Stimulated activated CD4-positive, alpha-beta T cell treated with anti-CD3 and anti-CD28 coated beads, Interleukin-1b, Interleukin-23, amount 100 ng/mL, for 48 hours (primary cell): ENCODE results near the gene KRT79.

Experiments used
- DNase-seq: peaks from one replicate; pipeline ENCODE4 v3.0.0-alpha.2; 2020

Gene KRT79

DNA sequence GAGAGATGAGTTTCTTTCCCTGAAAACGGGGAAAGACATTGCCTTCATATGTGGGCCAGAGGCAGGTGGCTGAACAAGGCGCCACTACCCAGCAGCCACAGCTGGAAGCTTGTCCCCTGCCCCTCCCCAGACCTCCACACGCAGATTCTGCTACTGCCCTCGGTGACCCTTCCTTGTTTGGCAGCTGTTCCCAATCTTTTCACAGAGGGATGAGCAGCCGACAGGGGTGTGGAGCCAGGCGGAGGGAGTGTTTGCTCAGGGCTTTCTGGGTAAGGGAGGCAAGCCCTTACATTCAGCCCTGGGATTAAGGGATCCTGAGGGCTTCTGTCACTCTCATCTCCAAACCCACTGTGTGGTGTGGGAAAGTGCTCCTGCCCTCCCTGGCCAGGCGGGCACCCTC lies 15.7 kb downstream of the KRT79 start:
- DNase-seq = no peak

DNA sequence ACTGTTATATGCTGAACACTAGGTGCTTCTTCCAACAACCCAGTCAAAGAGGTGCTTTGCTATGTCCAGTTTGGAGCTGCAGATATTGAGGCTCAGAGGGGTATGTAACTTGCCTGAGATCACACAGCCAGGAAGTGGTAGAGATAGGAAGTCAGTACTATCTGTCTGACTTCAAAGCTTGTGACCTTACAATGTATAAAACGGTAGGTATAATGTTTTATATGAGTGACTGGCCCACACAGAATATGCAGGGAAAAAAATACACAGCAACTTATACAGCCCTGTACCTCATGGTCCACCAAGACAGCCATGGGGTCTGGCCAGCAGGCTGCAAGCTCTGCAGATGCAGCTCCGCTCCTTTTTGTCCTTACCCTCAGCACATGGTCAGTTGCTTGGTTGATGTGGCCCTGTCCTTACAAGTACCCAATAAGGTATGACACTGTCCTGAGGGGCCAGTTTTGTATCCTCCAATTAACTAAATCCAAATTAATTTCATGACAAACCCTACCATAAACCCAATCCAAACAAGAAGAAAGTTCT lies 16.3 kb downstream of the KRT79 start:
- no peak for DNase-seq

DNA sequence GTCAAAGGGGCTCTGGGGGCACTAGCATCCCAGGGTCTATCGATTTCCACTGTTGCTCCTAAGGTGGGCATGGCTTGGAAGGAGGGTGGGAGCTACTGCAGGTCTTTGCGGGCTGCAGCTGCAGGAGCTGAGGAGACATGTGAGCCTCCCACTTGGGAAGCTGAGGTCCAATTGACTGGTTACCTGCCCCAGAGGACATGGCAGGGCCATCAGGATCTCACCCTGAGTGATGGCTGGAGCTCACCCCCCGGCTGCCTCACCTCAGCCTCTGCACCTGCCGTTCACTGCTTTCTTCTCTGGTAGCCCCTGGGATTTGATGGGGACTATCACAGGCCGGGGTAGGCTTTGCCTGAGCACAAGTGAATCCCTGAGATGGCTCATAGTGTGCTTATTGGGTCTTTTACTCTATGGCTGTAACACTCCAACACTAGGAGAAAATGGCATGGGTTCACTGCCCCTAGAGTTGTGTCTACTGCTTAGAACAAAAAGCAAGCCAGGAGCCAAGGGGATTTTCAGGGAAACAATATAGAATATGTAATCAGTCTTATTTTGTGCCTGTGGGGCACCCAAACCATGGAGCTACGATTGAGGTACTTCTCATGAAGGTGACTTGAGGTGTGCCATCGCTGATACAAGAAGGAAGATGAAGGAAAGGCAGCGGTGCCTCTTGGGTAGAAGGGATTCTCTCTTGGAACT lies 17.0 kb downstream of the KRT79 start:
- DNase-seq = no peak

DNA sequence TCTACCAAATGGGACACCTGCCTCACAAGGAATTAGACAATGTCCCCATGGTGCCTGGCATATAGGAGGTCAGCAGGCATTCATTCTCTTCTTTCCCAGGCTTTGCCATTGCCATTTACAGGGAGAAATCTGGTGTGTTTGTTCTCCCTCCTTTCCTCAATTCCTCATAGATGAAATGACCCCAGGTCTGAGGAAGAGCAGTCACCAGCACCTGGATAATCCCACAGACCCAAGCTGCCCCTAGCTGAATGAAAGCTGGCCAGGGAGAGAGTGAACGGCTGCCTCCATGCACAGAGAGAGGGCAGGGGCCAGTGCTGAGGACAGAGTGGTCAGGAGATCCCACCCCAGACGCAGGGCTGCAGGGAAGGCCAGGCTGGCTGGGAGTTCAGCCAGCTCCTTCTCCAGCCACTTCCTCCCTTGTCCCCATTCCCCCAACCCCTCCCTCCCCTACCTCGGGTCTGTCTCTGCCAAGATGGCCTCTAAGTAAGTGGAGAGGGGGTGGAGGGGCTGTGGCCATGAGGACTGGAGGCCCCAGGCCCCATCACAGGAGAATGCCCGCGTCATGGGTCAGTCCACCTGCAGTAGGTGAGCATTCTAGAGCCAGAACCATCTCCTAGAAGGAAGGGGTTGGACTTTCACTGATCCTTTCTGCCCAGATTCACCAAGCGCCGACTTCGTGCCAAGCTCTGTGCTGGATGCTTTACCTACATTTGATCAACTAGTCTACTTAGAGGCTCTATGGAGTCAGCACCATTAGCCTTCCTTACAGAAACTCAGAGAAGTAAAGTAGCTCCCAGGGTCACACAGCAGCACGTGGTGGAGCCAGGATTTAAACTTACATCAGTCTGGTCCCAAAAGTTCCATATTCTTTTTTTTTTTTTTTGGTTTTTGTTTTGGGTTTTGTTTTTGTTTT lies 18.2 kb downstream of the KRT79 start:
- no peak for DNase-seq

DNA sequence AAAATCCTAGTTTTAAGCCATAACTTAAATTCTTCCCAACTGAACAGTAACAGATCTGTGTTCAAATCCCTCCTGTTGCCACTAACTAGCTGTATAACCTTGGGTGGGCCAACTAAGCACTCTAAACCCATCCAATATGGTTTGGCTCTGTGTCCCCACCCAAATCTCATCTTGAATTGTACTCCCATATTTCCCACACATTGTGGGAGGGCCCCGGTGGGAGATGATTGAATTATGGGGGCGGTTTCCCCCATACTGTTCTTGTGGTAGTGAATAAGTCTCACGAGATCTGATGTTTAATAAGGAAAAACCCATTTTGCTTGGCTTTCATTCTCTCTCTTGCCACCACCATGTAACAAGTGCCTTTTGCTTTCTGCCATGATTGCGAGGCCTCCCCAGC lies 18.9 kb downstream of the KRT79 start:
- DNase-seq = no peak

DNA sequence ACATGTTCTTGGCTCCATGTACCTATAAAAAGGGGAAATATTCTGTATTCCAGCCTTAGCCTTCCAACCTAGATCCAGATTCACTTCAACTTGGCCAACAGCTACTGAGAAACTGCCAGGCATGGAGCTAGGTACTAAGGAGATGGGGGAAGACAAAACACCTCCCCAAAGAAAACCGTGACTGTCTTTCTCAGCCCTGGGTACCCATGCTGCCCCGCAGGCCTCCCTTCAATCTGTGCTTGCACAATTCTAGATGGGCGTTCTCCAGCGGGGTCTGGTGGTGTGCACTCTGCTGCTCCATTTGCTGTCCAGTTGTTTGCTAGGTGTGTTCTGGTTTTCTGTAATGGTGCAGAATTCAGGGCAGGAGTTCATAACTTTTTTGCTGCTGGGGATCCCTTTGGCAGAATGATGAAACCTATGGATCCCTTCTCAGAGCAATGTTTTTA lies 19.4 kb downstream of the KRT79 start:
- DNase-seq = no peak

DNA sequence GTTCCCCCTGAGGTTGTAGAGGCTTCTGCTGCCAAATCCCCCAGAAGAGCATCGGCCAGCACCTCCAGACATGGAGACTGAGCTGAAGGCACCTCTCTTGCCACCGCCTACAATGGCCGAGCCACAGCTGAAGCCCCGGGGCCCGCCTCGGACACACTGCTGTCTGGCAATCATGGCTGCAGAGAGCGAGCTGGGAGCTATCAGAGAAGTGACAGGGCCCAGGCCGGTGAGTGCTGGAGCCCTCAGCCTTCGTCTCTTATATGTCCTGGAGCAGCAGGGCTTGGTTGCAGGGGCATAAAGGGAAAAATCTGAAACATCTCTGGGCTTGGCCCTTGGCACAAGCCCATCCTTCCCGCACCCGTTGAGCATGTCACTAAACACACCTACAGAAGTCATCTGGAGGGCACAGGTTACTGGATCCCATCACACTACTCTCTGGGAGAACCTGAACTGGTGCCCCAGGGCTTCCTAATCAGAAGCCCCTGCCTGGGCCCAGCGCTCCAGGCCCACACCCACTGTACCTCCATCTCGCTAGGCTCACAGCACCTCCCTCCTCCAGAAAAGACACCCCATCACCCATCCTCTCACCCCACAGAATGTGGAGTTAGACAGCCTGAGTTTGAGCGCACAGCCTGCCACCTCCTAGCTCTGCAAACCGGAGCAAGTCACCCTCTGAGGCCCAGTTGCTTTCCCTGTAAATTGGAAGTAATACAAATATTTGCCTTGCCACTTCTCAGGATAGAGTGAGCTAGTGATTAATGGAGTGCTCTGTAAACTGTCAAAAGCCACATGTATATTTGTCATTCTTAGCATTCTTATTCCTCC lies 20.0 kb downstream of the KRT79 start, which contains the start of gene KRT4:
Gene KRT4 (minus strand): TSS at position 232 of the 825 bp plus-strand sequence. CDS start 58 bp downstream, at position 174.
- no peak for DNase-seq

DNA sequence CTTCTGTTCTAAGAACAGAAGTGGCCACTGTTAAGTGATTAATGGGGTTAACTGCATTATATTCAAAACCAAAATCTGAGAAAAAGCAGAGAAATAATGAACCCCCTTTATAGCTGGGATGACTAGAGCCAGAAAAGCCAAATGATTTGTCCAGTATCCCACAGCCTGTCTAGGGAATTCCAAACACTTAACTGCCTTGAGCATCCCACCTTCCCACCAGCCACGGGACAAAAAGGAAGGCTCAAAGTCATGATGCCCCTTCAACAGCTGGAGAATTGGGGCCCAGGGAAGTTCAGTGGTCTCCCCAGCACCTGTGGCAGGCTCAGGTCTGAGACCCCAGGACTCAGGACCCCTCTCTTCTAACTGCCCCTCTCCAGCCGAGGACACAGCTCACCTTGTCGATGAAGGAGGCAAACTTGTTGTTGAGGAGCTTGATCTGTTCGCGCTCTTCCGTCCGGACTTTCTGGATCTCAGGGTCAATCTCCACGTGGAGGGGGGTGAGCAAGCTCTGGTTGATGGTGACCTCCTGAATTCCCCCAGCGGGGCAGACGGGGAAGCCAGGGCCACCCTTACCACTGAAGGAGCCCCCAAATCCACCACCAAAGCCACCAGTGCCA lies 20.8 kb downstream of the KRT79 start:
- DNase-seq = no peak

DNA sequence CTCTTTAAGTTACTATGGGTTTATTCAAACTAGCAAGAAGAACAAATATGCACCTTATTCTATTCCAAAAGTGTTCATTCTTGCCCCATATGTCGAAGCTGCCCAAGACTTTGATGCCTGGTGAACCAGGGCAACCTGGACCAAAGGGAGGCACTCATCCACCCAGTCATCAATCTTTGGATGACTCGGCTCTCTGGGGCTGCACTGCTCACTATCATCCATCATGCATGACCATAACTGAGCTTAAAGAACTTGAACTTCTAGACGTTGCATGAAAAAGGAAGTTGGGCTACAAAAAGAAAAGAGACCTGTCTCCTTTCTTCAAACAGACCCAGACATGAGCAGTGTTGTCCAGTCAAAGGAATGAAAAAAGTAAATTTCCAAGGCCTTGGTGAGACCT lies 21.4 kb downstream of the KRT79 start:
- no peak for DNase-seq

DNA sequence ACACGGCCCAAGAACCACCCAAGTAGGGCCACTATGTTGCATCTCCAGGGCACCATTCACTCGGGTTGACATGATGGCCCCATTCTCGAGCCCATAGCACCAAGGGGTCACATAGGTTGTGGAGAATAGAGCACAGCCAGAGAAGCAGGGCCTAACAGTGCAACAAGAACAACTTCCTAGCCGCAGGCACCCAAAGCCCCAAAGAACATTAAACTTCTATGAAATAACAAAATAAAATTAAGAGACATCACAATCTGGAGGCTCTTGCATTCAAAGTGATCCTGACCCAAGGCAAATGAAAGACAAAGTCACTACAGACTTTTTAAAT lies 22.1 kb downstream of the KRT79 start:
- no peak for DNase-seq

DNA sequence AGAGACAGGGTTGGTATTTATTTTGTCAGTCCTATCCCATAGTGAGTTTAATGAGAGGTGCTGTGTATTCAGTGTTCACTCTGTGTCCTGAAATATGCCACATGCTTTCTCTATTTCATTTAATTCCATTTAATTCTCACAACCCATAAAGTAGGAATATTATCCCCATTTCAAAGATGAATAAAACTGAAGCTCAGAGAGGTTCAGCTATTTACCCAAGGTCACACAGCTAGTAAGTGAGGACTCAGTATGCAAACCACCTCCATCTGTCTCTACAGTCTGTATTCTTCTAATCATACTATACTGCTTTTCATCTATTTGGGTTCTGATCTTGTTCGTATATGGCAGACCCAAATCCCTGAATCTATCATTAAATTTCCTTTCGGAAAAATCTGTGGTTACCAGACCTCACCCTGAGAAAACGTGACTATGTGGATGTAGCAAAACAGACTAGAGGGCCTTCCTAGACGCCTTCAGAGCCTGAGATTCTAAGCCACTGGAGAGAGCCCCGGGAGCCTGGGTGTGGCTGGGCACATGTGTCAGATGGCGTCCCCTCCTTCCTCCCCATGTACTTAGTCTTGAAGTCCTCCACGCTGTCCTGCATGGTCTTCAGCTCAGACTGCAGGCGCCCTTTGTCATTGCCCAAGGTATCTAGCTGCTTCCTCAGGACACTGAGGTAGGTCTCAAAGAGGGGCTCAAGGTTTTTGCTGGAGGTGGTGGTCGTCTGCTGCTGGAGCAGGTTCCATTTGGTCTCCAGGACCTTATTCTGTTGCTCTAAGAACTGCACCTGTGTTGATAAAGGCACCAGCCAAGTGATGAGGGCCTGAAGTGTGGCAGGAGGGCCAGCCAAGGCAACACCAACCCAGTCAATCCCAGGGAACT lies 22.7 kb downstream of the KRT79 start:
- DNase-seq = no peak

DNA sequence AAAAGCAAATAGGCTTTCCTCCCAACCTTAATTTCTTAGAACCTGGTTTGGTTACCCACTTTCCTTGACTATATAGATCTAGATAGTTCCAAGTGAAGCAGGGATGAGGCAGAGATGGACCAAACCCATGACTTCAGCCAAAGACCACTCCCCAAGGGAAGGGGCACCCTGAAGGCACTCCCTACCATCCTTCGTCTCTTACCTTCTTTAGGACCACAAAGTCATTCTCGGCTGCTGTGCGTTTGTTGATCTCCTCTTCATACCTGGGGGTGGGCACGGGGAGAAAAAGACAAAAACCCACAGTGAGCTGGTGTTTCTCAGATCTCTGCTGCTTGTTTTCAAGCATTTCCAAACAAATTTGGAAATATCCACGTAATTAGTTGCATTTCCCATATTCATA lies 23.6 kb downstream of the KRT79 start:
- DNase-seq = no peak

DNA sequence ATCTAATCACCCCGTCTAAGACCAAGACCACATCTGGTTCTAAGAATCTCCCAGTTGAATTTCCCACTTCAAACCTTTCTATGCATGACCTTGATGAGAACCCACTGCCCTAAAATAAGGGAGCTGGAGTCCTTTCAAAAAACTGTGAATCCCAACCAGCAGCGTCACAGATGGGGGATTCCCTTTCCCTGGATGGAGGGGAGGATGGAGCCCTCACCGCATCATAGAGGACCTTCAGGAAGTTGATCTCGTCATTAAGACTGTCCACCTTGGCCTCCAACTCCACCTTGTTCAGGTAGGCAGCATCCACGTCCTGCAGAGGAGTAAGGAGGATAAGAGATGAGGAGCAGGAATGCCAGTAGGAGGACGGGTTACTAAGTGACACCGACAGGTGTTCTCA lies 24.9 kb downstream of the KRT79 start:
- no peak for DNase-seq

DNA sequence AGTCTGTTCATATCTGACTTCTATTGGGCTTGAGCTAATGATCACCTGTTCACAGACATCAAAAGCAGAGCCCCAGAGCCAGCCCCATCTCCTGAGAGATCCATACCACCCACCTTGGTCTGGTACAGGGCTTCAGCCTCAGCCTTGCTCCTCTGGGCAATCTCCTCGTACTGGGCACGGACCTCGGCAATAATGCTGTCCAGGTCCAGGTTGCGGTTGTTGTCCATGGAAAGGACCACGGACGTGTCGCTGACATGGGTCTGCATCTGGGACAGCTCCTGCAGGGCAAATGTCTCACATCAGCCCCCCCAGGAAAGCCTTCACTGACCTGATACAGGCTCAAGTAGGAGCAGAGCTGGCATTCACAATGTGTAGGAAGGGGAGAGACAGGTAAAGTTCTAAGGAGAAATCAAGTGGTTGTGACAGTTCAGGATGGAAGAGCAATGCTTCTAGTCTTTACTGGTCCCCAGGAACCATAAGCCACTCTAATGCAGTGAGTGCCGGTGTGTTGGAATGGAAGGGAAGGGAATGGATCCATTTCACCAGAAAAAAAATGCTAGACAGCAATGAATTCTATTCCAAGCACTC lies 25.4 kb downstream of the KRT79 start:
- no peak for DNase-seq

DNA sequence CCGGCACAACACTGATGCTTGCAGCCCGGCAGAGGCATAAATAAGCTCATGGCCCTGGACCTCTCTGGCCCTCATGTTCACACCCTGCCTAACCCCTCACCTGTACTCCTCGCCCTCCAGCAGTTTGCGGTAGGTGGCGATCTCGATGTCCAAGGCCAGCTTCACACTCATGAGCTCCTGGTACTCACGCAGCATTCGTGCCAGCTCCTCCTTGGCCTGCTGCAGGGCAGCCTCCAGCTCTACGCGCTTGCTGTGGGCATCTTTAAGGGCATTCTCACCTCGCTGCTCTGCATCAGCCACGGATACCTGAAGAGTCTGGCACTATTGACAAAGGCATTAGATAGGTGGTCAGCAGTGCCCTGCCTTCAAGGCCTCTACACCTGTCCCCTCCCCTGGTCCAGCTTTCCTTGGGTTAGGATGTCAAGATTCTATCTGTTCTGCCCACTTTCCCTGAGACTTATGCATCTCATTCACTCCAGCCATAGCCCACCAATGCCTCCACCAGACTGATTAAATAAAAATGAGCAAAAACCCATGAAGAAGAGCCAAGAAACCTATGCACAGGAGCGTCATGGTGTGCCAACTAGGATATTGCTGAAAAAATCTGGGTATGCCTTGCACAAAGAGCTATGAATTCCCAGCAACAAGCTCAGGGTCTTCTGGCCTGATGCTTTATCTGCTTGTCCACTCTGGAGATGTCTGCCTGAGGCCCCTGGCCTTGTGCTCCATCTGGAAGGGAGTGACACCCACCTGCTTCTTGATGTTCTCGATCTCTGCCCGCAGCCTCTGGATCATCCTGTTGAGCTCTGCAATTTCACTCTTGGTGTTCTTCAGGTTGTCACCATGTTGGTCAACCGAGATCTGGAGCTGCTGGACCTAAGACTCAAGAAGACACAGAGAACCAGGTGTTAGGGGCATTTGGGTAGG lies 26.3 kb downstream of the KRT79 start:
- DNase-seq = no peak

DNA sequence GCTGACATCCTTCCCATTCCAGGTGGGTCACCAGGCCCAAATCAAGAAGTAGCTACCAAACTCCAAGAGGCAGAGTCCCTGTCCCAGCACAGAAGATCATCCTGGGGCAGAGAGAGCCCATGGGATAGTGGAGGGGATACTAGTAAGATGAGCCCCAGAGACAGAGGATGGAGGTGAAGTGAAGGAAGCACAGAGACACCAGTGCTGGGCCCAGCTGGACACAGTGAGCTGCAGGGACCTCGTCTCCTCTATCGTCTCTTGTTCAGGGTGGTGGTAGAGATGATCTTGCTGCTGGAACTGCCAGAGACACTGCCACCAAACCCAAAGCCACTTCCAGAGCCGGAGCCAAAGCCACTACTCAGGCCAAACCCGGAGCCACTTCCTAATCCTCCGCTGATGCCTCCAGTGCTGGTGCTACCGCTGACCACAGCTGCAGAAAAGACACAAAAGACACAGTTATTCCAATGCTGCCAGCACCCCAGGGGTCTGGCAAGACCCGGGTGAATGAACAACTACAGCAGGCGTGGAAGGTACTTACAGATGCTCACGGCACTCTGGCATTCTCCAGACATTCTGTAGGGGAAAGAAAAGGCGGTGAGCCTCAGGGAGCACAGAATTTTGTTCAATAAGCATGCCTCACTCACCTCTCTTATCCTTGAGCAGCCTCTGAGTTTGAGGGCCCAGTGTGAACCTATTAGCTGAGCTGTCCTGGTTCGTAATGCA lies 27.1 kb downstream of the KRT79 start:
- no peak for DNase-seq

DNA sequence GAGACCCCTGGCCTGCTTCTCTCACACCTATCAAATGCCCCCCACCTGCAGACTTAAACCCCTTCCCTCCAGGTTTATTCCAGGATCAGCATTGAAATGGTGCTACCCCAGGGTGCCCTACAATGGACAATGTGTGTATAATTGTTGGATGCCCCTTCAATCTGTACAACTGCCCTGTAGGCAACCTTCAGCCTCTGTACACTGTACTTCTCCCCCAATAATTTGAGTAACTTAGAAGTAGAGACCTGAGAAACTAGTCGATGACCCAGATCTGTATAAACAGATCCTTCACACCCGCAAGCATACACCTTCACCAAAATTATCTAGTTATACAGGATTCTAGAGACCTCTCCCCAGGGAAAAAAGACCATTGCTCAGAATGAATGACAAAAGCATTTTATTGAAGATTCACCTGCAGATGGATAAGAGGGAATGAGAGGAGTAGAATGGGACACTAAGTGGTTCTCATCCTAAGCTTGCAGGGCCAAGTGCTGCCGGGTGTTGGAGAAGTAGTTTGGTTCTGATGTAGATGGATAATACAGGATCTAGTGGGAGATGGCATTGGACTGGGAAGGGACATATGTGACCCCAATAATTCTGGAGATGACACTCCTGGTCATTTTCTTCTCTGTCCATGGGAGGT lies 27.8 kb downstream of the KRT79 start:
- no peak for DNase-seq

DNA sequence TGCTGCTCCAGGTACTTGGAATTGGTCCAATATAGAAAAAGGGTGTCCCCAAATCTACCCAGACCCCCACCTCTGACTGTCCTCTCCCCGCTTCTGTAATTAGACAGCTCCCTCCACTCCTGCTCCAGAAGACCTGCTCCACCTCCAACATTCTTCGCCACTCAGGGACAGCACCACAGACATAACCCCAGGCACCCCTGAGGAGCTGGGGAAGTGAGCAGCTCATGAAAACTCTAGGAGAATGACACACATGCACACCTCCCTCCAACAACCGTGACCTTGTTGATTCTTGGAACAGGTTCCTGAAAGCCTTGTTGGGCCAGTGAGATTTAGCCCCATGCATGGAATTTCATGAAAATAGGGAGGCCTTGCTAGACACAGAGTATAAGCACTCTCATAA lies 28.4 kb downstream of the KRT79 start:
- DNase-seq = no peak

DNA sequence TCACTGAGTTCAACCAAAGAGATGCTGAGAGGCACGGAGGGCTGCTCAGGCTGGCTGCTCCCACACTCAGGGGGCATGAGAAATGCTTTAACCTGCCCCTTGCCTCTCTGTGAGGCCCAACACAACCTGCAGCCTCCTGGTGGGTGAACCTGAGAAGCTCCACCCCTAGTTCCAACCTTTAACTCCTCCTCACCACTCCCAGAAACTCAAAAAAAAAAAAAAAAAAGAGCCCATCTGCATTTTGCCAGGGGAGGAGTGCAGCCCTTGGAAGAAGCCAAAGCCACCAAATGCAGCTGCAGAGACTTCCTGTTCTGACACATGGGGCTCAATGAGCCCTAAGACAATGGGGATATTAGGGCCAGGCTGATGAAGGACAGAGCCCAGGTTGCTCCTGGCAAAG lies 29.1 kb downstream of the KRT79 start:
- DNase-seq = no peak
